GM19043 (cell line): Measurements from ENCODE around the gene RCCD1.
"Not testable (repeated sequence)": the region's sequence is repeated elsewhere in the genome, so short reads cannot be mapped to it uniquely, and the experiment has no call there.

ENCODE experiments used
- ATAC-seq: cut with Tn5 transposase; IDR thresholded peaks from one replicate; pipeline ENCODE4 v1.9.1; 2021; ENCODE audit warnings: low read depth; ENCODE audit not compliant: unreplicated experiment

RCCD1 gene

DNA sequence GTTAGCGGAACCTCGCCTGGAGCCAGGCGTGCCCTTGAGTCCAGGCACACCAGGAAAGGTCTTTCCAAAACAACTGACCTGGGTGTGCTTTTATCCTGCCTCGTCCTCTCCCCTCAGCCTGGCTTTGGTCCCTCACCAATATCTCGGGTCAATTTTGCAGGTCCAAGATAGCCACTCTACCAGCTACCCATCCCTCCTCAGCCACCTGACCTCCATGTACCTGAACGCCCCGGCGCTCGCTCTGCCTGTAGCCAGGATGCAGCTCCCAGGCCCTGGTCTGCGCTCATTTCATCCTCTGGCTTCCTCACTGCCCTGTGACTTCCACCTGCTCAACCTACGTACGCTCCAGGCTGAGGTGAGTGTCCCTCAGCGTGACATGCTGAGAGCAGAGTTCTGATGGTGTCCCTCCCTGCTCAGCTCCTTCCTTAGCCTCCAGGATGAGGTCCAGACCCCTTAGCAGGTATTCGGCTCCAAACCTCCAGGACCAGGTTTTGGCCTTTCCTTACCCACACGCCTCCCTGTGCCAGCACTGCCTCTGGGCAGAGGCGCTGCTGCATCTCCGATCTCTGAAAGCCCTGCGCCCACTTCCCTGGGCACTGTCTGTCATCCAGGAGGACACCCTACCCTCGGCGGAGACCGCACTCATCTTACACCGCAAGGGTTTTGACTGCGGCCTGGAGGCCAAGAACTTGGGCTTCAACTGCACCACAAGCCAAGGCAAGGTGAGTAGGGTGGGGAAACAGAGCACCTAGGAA is 36.5 kb upstream of the RCCD1 start:
- ATAC-seq: no peak

DNA sequence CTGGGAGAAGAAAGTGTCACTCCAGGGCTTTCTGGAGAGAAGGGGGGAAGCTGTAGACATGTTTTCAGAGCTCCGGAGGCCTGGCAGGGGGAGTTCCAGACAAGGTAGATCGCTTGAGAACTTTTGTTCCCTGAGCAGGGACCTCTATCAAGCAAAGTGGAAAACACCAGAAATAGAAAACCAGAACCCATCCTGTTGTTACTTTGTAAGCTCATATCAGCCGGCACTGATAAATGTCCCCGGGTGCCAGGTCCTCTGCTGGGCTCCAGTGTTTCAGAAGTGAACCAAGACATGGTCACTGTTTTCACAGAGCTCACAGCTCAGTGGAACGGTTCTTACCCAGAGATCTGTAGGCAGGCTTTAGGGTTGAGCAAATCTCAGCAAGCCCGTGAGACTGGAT is 35.8 kb upstream of the RCCD1 start:
- ATAC-seq: no peak

DNA sequence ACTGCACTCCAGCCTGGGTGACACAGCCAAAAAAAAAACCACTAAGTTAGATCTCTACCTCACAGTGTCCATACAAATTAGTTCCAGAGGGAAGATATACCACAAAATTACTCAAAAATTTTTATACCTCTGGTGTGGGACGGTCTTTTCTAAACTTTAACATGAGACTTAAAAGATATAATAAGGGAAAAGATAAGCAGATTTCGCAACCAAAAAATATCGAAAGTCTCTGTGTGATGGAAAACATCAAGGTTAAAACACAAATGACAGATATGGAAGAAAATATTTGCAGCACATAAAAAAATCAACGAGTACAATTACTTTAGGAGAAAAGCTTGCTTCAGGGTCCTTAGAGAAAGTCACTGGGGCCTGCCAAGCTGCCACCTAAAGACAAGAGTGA is 32.8 kb upstream of the RCCD1 start:
- no peak for ATAC-seq

DNA sequence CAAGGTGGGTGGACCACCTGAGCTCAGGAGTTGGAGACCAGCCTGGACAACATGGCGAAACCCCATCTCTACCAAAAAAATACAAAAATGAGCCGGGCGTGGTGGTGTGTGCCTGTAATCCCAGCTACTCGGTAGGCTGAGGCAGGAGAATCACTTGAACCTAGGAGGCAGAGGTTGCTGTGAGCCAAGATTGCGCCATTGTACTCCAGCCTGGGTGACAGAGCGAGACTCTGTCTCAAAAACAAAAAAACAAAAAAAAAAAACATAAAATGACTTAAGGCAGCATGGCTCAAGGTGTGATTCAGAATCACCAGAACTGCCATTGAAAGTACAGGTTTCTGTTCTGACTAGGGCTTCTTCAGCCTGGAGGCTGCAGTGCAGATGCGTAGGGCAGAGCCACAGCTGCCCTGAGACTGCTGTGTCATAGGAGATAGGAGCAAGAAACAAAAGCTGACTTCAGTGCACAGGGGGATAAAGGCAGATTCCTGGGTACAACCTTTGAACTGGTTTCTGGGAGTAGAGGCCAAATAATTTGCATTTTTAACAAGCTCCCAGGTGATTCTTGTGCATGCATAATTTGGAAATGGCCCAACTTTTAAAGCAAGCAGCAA is 31.9 kb upstream of the RCCD1 start:
- ATAC-seq: peak; percentile 81

DNA sequence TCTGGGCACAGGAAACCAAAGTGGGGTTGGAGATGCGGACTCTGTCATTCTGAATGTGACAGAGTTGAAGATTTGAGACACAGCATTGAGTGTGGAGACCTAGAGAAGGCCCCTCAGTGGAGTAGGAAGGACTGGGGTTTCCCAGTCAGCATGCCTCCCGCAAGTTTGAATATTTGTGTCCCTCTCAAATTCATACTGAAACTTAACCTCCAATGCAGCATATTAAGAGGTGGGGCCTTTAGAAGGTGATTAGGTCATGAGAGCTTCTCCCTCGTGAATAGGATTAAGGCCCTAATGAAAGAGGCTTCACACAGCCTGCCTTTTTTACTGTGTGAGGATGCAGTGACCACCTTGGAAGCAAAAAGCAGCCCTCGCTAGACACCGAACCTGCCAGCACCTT is 30.3 kb upstream of the RCCD1 start:
- peak; percentile 57 for ATAC-seq

- not testable (repeated sequence) for ATAC-seq
Measured at GRCh38 chr15:90926766-90927165, 27.9 kb upstream of the RCCD1 start.

GRCh38 chr15:90928106-90928505 is 26.6 kb upstream of the RCCD1 start:
- ATAC-seq: not testable (repeated sequence)

DNA sequence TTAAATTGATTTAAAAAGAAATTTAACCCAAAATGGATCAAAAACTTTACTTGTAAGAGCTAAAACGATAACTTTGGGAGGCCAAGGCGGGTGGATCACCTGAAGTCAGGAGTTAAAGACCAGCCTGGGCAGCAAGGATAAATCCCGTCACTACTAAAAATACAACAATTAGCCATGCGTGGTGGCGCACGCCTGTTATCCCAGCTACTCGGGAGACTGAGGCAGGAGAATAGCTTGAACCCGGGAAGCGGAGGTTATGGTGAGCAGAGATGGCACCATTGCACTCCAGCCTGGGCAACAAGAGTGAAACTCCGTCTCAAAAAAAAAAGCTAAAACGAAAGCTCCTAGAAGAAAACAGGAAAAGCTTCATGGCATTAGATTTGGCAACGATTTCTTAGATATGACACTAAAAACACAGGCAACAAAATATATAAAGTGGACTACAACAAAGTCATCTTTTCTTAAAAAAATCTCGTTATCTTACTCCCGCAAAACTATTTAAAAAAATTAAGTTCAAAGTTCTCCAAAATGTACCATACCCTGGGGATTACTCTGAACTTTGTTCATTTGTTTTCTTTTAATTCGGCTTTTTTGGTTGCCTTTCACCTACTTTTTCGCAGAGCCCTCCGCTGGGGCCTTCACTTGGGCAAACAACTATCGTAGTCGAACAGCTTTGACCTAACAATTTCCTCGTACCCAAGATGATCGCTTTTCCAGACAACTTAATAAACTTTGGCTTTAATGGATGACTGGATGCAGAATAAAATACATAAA is 25.3 kb upstream of the RCCD1 start:
- ATAC-seq: no peak

DNA sequence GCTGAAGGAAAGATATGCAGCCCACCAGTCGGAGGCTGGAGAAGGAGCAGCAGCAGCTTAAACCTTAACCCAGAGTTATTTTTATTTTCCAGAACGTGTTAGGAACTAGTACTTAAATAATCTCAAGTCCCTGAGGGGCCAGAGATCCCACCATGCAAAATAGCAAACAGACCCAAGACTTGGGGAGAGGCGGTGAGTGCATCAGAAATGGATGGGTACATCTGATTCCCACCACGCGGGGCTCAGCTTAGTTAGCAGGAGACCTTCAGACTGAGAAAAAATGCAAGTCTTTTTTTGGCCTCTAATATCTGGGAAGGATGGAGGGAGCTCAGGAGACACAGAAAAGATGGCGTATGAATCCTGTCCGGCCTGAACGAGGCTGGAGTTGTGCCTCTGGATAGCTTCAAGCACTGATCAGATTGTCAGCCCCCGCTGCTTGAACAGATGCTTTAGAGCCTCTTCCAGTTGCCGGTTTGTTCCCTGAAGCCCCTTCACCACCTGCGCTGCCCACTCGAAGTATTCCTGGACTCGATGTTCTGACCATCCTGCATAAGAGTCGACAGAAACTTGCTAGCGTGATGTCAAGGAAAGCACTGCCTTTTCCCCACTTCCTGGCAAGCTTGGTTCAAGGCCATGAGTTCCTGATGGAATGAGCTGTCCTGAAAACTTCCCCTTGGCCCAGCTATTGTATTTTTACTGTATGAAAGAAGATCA is 23.7 kb upstream of the RCCD1 start:
- ATAC-seq: no peak

GRCh38 chr15:90931575-90931827 is 23.2 kb upstream of the RCCD1 start:
- ATAC-seq: no peak

GRCh38 chr15:90931828-90932659 is 22.6 kb upstream of the RCCD1 start, which contains the start of gene HDDC3:
HDDC3 (minus strand) TSS chr15:90932549; CDS start chr15:90932540, 9 bp downstream.
- peak; percentile 40 for ATAC-seq

DNA sequence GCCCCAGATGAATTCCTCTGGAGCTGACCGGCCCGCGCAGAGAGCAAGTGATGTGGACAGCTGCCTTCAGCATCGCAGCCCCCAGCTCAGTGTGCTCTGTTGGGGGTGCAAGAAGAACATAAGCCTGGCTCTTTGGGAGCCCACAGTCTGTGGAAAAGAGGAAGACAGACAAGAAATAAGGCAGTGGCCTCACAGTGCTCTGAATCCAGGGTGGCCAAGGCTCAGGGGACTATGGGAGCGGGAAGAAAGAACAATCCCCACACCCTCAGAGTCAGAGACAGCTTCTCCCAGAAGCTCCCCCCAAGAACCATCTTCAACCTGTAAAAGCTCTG is 22.1 kb upstream of the RCCD1 start:
- ATAC-seq: no peak

- no peak for ATAC-seq
Measured at GRCh38 chr15:90933301-90933700, 21.4 kb upstream of the RCCD1 start.

DNA sequence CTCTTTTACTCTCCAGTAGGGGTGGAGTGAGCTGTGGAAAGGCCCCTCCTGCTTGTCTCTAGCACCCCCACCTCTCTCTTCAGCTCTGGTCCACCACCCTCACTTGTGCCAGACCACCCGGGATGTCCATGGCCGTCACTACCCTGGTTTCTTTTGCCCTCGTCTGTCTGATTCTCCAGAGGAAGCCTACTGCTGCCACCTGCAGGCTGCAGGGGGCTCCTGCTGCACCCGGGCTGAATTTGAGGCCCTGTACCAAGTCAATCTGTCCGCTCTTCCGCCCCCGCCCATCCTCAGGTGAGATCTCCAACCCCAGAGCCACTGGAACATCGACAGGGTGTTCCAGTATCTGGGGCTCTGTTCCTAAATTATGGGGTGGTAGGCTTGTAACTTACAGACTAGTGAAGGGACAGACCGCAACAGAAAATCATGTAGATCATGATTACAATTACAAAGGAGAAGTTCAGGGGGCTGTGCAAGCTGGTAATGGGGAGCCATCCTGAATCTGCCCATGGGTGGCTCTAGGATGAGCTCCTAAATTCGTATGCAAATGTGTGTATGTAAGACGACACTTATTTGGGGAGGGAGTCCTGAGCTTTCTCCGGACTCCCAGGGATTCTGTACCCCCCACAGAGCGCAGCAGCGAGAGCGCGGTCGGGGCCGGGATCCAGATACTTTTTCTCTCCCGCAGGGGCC is 20.3 kb upstream of the RCCD1 start:
- peak; percentile 31 for ATAC-seq

GRCh38 chr15:90934949-90935751 is 19.5 kb upstream of the RCCD1 start, which contains the start of gene UNC45A:
UNC45A (plus strand) TSS chr15:90935285; CDS start chr15:90935325, 40 bp downstream.
- ATAC-seq: peak; percentile 58

GRCh38 chr15:90936823-90937222 is 17.9 kb upstream of the RCCD1 start:
- no peak for ATAC-seq

DNA sequence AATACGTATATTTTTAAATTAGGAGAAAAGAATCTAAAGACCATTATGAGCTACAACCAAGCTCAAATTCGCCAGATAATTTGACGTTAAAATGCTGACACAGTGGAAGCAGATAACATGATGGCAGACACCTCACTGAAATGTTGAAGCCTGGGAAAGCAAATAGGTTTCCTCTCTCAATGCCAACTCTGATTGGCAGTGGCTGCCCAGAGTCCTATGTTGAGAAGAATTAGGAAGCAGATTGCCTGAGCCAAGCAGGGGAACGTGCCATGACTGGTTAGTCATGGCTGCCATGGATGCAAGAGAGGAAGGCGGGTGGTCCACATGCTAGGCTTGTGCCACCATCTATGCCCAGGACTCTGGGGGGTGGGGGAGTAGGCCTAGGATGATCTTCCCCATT is 16.4 kb upstream of the RCCD1 start:
- ATAC-seq: no peak

DNA sequence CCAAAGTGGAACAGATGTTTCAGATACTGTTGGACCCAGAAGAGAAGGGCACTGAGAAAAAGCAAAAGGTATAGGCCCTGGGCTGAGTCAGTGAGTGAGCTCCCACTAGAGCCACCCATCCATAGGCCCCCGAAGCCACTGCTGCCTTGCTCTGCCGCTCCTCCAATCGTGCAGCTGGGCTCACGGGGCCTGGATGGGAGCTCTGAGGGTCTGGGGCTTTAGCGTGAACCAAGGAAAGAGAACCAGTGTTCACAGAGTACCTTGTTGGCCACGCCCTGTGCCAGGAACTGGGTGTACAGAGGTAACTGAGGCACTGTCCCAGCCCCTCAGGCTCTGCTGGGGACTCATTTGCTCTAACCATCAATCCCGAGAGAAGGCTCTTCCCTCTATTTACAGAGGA is 14.9 kb upstream of the RCCD1 start:
- ATAC-seq: no peak

DNA sequence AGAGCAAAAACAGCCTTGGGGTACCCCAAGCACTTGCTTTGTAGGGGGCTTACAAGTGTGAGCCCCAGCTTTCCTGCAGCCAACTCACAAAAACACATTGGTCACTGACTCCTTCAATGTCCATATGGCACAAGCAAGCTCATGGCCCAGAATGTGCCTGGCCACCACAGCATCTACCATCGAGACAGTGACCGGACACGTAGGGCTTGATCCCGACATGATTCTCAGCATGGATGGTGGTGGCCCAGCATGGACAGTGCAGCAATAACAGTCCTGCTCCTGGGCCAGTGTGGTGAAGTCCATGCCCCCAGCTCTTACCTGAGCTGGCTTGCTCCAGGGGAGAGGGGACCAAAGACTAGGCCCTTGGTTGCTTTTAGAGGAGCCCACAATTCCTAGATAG is 13.6 kb upstream of the RCCD1 start:
- no peak for ATAC-seq
